ENCODE measurements around the gene SLC2A6. TPM values are rescaled to one million over a fixed set of nuclear protein-coding genes. Genes with fewer than 3 reads are reported as not detected.
A peak's percentile ranks its signal among the peaks of the same experiment; 100 is the strongest.

Gene SLC2A6
- total RNA-seq: 25.3 TPM in 2 replicates

- Histone ChIP-seq H2AFZ (ENCODE audit: low read length) (peak within 1 kb of the TSS; percentile 96), H3K4me1 (ENCODE audit: insufficient read depth, low read length) (peaks cover 13% of the 10 kb centered on the region), H3K27ac (ENCODE audit: low read depth, low read length) (peak within 1 kb of the TSS; percentile 37), H3K27me3 (ENCODE audit: insufficient read depth, low read length) (no peaks in the 10 kb centered on the region), H4K20me1 (ENCODE audit: insufficient read depth, low read length) (peaks cover under 1% of the 10 kb centered on the region), H3K9me3 (ENCODE audit: low read depth, low read length) (no peaks in the 10 kb centered on the region), H3K4me2 (ENCODE audit: insufficient read depth, low read length) (peak within 1 kb of the TSS; percentile 92), H3K79me2 (ENCODE audit: insufficient read depth, low read length) (peaks cover 11% of the 10 kb centered on the region), H3K36me3 (ENCODE audit: insufficient read depth, low read length) (peaks cover 5% of the 10 kb centered on the region), H3K4me3 (ENCODE audit: insufficient read depth, low read length) (peak within 1 kb of the TSS; percentile 78)
- peak; percentile 100 for DNase-seq (ENCODE audit: insufficient read length, low spot score, missing footprints)
- TF ChIP-seq CTCF (IDR thresholded peaks at IDR 0.05; ENCODE audit: extremely low read depth, low read depth, low read length): no peak
Observed at GRCh38 chr9:133478851-133479711, at the start of gene SLC2A6. Gene SLC2A6 (minus strand): TSS chr9:133479099. CDS start chr9:133479059, 40 bp downstream.

GRCh38 chr9:133528001-133528875, 49.3 kb upstream of the SLC2A6 start:
- Histone ChIP-seq H2AFZ (ENCODE audit: low read length) (no peak overlapping the region), H3K27me3 (ENCODE audit: insufficient read depth, low read length) (peaks cover 61% of the 10 kb centered on the region), H3K4me1 (ENCODE audit: insufficient read depth, low read length) (no peaks in the 10 kb centered on the region), H3K27ac (ENCODE audit: low read depth, low read length) (no peak overlapping the region), H3K9me3 (ENCODE audit: low read depth, low read length) (no peaks in the 10 kb centered on the region), H3K4me3 (ENCODE audit: insufficient read depth, low read length) (no peak overlapping the region), H3K79me2 (ENCODE audit: insufficient read depth, low read length) (no peaks in the 10 kb centered on the region), H4K20me1 (ENCODE audit: insufficient read depth, low read length) (no peaks in the 10 kb centered on the region), H3K4me2 (ENCODE audit: insufficient read depth, low read length) (no peak overlapping the region), H3K36me3 (ENCODE audit: insufficient read depth, low read length) (no peaks in the 10 kb centered on the region)
- no peak for DNase-seq (ENCODE audit: insufficient read length, low spot score, missing footprints)
- no peak for TF ChIP-seq CTCF (IDR thresholded peaks at IDR 0.05; ENCODE audit: extremely low read depth, low read depth, low read length)

GRCh38 chr9:133527444-133527920, 48.6 kb upstream of the SLC2A6 start:
- Histone ChIP-seq H3K27me3 (ENCODE audit: insufficient read depth, low read length) (peaks cover 64% of the 10 kb centered on the region), H3K79me2 (ENCODE audit: insufficient read depth, low read length) (no peaks in the 10 kb centered on the region), H2AFZ (ENCODE audit: low read length) (no peak overlapping the region), H3K4me1 (ENCODE audit: insufficient read depth, low read length) (no peaks in the 10 kb centered on the region), H3K9me3 (ENCODE audit: low read depth, low read length) (no peaks in the 10 kb centered on the region), H3K36me3 (ENCODE audit: insufficient read depth, low read length) (no peaks in the 10 kb centered on the region), H3K27ac (ENCODE audit: low read depth, low read length) (no peak overlapping the region), H4K20me1 (ENCODE audit: insufficient read depth, low read length) (no peaks in the 10 kb centered on the region), H3K4me3 (ENCODE audit: insufficient read depth, low read length) (no peak overlapping the region), H3K4me2 (ENCODE audit: insufficient read depth, low read length) (no peak overlapping the region)
- TF ChIP-seq CTCF (IDR thresholded peaks at IDR 0.05; ENCODE audit: extremely low read depth, low read depth, low read length): no peak
- no peak for DNase-seq (ENCODE audit: insufficient read length, low spot score, missing footprints)
